ENCODE results near the gene CHRM5.
"Not testable (repeated sequence)": the region's sequence is repeated elsewhere in the genome, so short reads cannot be mapped to it uniquely, and the experiment has no call there.

The CHRM5 gene

GRCh38 chr15:33987444-33987843 lies 19.1 kb downstream of the CHRM5 start:
- Histone ChIP-seq H3K4me3 (ENCODE audit: insufficient read length, low read depth) (no peak overlapping the region), H3K4me1 (ENCODE audit: insufficient read depth, insufficient read length) (no peaks in the 10 kb centered on the region), H3K36me3 (ENCODE audit: insufficient read depth, insufficient read length, low read length) (no peaks in the 10 kb centered on the region), H3K9ac (ENCODE audit: insufficient read length, low read depth) (no peak overlapping the region), H3K9me3 (ENCODE audit: insufficient read depth, low read length) (no peaks in the 10 kb centered on the region), H3K27me3 (ENCODE audit: insufficient read depth, insufficient read length) (no peaks in the 10 kb centered on the region)
- no peak for DNase-seq (ENCODE audit: low read depth, low spot score)
- no peak for TF ChIP-seq YY1 (IDR thresholded peaks at IDR 0.05; ENCODE audit: insufficient read depth, insufficient read length)
- TF ChIP-seq ZNF274 (IDR thresholded peaks at IDR 0.05; ENCODE audit: low read depth, low read length): no peak
- no peak for TF ChIP-seq SUZ12 (IDR thresholded peaks at IDR 0.05; ENCODE audit: extremely low read depth, insufficient read depth, insufficient read length)

DNA sequence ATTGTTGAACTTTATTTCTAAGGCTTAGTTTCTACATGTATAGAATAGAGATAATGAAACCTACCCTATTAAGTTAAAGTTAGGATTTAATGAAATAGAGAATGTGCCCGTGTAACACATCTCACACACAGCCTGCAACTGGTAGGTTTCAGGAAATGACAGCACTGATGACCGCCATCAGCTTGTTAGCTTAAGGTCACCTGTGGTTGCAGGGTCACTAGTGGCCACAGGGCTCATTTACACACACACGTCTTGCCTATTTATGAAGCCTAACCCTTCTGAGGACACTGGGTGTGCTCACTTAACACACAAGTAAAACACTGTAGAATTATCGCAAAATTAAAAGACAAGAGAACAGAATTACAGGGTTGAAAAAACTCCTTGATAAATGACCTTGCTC lies 20.1 kb downstream of the CHRM5 start:
- Histone ChIP-seq H3K4me3 (ENCODE audit: insufficient read length, low read depth) (no peak overlapping the region), H3K9me3 (ENCODE audit: insufficient read depth, low read length) (no peaks in the 10 kb centered on the region), H3K27me3 (ENCODE audit: insufficient read depth, insufficient read length) (no peaks in the 10 kb centered on the region), H3K36me3 (ENCODE audit: insufficient read depth, insufficient read length, low read length) (no peaks in the 10 kb centered on the region), H3K4me1 (ENCODE audit: insufficient read depth, insufficient read length) (no peaks in the 10 kb centered on the region), H3K9ac (ENCODE audit: insufficient read length, low read depth) (no peak overlapping the region)
- no peak for DNase-seq (ENCODE audit: low read depth, low spot score)
- TF ChIP-seq ZNF274 (IDR thresholded peaks at IDR 0.05; ENCODE audit: low read depth, low read length) (no peak), SUZ12 (IDR thresholded peaks at IDR 0.05; ENCODE audit: extremely low read depth, insufficient read depth, insufficient read length) (no peak), YY1 (IDR thresholded peaks at IDR 0.05; ENCODE audit: insufficient read depth, insufficient read length) (no peak)

- no peaks in the 10 kb centered on the region; the same call in 1 of the 2 replicates for H3K9me3 ChIP-seq (ENCODE audit: insufficient read depth, low read length)
- H3K9ac ChIP-seq (ENCODE audit: insufficient read length, low read depth): no peak overlapping the region
- no peak overlapping the region for H3K4me3 ChIP-seq (ENCODE audit: insufficient read length, low read depth)
- DNase-seq (ENCODE audit: low read depth, low spot score): peak; percentile 39
- TF ChIP-seq ZNF274 (IDR thresholded peaks at IDR 0.05; ENCODE audit: low read depth, low read length) (no peak), YY1 (IDR thresholded peaks at IDR 0.05; ENCODE audit: insufficient read depth, insufficient read length) (no peak), SUZ12 (IDR thresholded peaks at IDR 0.05; ENCODE audit: extremely low read depth, insufficient read depth, insufficient read length) (no peak)
- no peaks in the 10 kb centered on the region for H3K27me3 ChIP-seq (ENCODE audit: insufficient read depth, insufficient read length)
- H3K4me1 ChIP-seq (ENCODE audit: insufficient read depth, insufficient read length): no peaks in the 10 kb centered on the region
- no peaks in the 10 kb centered on the region for H3K36me3 ChIP-seq (ENCODE audit: insufficient read depth, insufficient read length, low read length)
These were observed 25.8 kb downstream of the CHRM5 start for GRCh38 chr15:33994005-33994615.

- not testable (repeated sequence) for H3K4me1 ChIP-seq (ENCODE audit: insufficient read depth, insufficient read length); DNase-seq (ENCODE audit: low read depth, low spot score); H3K9ac ChIP-seq (ENCODE audit: insufficient read length, low read depth); H3K9me3 ChIP-seq (ENCODE audit: insufficient read depth, low read length); H3K27me3 ChIP-seq (ENCODE audit: insufficient read depth, insufficient read length); H3K4me3 ChIP-seq (ENCODE audit: insufficient read length, low read depth); H3K36me3 ChIP-seq (ENCODE audit: insufficient read depth, insufficient read length, low read length)
These were observed 27.4 kb downstream of the CHRM5 start for GRCh38 chr15:33995666-33996065.

GRCh38 chr15:34001536-34001935 lies 33.2 kb downstream of the CHRM5 start:
- TF ChIP-seq SUZ12 (IDR thresholded peaks at IDR 0.05; ENCODE audit: extremely low read depth, insufficient read depth, insufficient read length): no peak
- no peak for TF ChIP-seq YY1 (IDR thresholded peaks at IDR 0.05; ENCODE audit: insufficient read depth, insufficient read length)
- no peak for TF ChIP-seq ZNF274 (IDR thresholded peaks at IDR 0.05; ENCODE audit: low read depth, low read length)
- DNase-seq (ENCODE audit: low read depth, low spot score): no peak
- Histone ChIP-seq H3K4me1 (ENCODE audit: insufficient read depth, insufficient read length) (no peaks in the 10 kb centered on the region), H3K9me3 (ENCODE audit: insufficient read depth, low read length) (no peaks in the 10 kb centered on the region), H3K27me3 (ENCODE audit: insufficient read depth, insufficient read length) (no peaks in the 10 kb centered on the region), H3K36me3 (ENCODE audit: insufficient read depth, insufficient read length, low read length) (no peaks in the 10 kb centered on the region), H3K4me3 (ENCODE audit: insufficient read length, low read depth) (no peak overlapping the region), H3K9ac (ENCODE audit: insufficient read length, low read depth) (no peak overlapping the region)

GRCh38 chr15:34006381-34006780 lies 38.1 kb downstream of the CHRM5 start:
- Histone ChIP-seq H3K36me3 (ENCODE audit: insufficient read depth, insufficient read length, low read length) (no peaks in the 10 kb centered on the region), H3K9ac (ENCODE audit: insufficient read length, low read depth) (no peak overlapping the region), H3K4me3 (ENCODE audit: insufficient read length, low read depth) (no peak overlapping the region), H3K27me3 (ENCODE audit: insufficient read depth, insufficient read length) (no peaks in the 10 kb centered on the region), H3K4me1 (ENCODE audit: insufficient read depth, insufficient read length) (no peaks in the 10 kb centered on the region), H3K9me3 (ENCODE audit: insufficient read depth, low read length) (no peaks in the 10 kb centered on the region)
- no peak for DNase-seq (ENCODE audit: low read depth, low spot score)
- TF ChIP-seq YY1 (IDR thresholded peaks at IDR 0.05; ENCODE audit: insufficient read depth, insufficient read length) (no peak), SUZ12 (IDR thresholded peaks at IDR 0.05; ENCODE audit: extremely low read depth, insufficient read depth, insufficient read length) (no peak), ZNF274 (IDR thresholded peaks at IDR 0.05; ENCODE audit: low read depth, low read length) (no peak)

DNA sequence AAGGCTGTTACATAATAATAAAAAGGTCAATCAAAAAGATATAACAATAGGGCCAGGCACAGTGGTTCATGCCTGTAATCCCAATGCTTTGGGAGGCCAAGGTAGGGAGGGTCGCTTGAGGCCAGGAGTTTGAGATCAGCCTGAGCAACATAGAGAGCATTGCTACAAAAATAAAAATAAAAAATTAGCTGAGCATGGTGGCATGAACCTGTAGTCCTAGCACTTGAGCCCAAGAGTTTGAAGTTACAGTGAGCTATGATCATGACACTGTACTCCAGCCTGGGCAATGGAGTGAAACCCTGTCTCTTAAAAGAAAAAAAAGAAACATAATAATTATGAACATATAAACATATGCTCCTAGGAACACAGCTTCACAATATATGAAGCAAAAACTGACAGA lies 41.4 kb downstream of the CHRM5 start:
- H3K9ac ChIP-seq (ENCODE audit: insufficient read length, low read depth): no peak overlapping the region
- DNase-seq (ENCODE audit: low read depth, low spot score): no peak
- TF ChIP-seq YY1 (IDR thresholded peaks at IDR 0.05; ENCODE audit: insufficient read depth, insufficient read length) (no peak), SUZ12 (IDR thresholded peaks at IDR 0.05; ENCODE audit: extremely low read depth, insufficient read depth, insufficient read length) (no peak), ZNF274 (IDR thresholded peaks at IDR 0.05; ENCODE audit: low read depth, low read length) (no peak)
- no peaks in the 10 kb centered on the region for H3K27me3 ChIP-seq (ENCODE audit: insufficient read depth, insufficient read length)
- H3K9me3 ChIP-seq (ENCODE audit: insufficient read depth, low read length): no peaks in the 10 kb centered on the region
- no peaks in the 10 kb centered on the region for H3K4me1 ChIP-seq (ENCODE audit: insufficient read depth, insufficient read length)
- no peak overlapping the region for H3K4me3 ChIP-seq (ENCODE audit: insufficient read length, low read depth)
- no peaks in the 10 kb centered on the region for H3K36me3 ChIP-seq (ENCODE audit: insufficient read depth, insufficient read length, low read length)
